SK-N-SH (cell line): Measurements from ENCODE around the gene GDPD2. TPM values are rescaled to one million over a fixed set of nuclear protein-coding genes. Genes with fewer than 3 reads are reported as not detected.

Experiments used
- CTCF ChIA-PET: fragments of 300-600, 350-600 bp; formaldehyde crosslinking; extraction: SDS; loops from one replicate; lab custom pipeline; 2021; lab: Yijun Ruan, JAX
- POLR2A ChIA-PET: fragments of 350-600 bp; sonication (Branson Sonifier 250); formaldehyde crosslinking; extraction: SDS; loops from one replicate; lab custom pipeline; 2020; ENCODE audit warnings: antibody characterized with exemption, inconsistent platforms; lab: Yijun Ruan, JAX
- DNase-seq: peaks from one replicate; pipeline ENCODE4 v3.0.0; 2012
- H2AFZ ChIP-seq: fragments of 200-600 bp; sonication (generic); 2 replicates; pipeline ENCODE4 v1.8.1; 2016; ENCODE audit warnings: antibody characterized with exemption, mild to moderate bottlenecking, low read depth
- H3F3A ChIP-seq: fragments of 200-600 bp; sonication (generic); replicated peaks from 2 replicates; pipeline ENCODE3; 2016; ENCODE audit warnings: antibody characterized with exemption, mild to moderate bottlenecking; ENCODE audit not compliant: insufficient read depth
- H3K27ac ChIP-seq, 2 experiments: fragments of 200-500 bp in 1 of 2; fragments of 200-600 bp in 1 of 2; sonication (Bioruptor generic) in 1 of 2; sonication (generic), shearing (Covaris generic) in 1 of 2; 2 replicates each; pipeline versions ENCODE4 v1.5.1 to v1.6.1; 2014 to 2016; ENCODE audit warnings: low read depth in 2 of 2, inconsistent platforms in 1 of 2, low read length in 1 of 2, mild to moderate bottlenecking in 1 of 2, mixed read lengths in 1 of 2
- H3K27me3 ChIP-seq: fragments of 200-600 bp; sonication (generic), shearing (Covaris generic); 2 replicates; pipeline ENCODE4 v1.6.1; 2016; ENCODE audit warnings: mixed run types; ENCODE audit not compliant: insufficient read depth
- H3K36me3 ChIP-seq, 2 experiments: fragments of 200-500 bp in 1 of 2; fragments of 200-600 bp in 1 of 2; sonication (Bioruptor generic) in 1 of 2; sonication (generic) in 1 of 2; replicated peaks in 1 of 2; 2 replicates each; pipeline versions ENCODE3 to v1.5.1; 2014 to 2016; ENCODE audit warnings: low read length in 1 of 2, mild to moderate bottlenecking in 1 of 2; ENCODE audit not compliant: insufficient read depth in 2 of 2, control insufficient read depth in 1 of 2
- H3K4me1 ChIP-seq, 2 experiments: fragments of 200-500 bp in 1 of 2; fragments of 200-600 bp in 1 of 2; sonication (Bioruptor generic) in 1 of 2; sonication (generic), shearing (Covaris generic) in 1 of 2; 2 replicates each; pipeline versions ENCODE4 v1.5.1 to v1.6.1; 2014 to 2016; ENCODE audit warnings: low read depth in 1 of 2, low read length in 1 of 2, mixed run types in 1 of 2; ENCODE audit not compliant: insufficient read depth in 2 of 2, control insufficient read depth in 1 of 2
- H3K4me2 ChIP-seq: fragments of 200-600 bp; sonication (generic), shearing (Covaris generic); 2 replicates; pipeline ENCODE4 v1.6.1; 2017; ENCODE audit warnings: mixed run types
- H3K4me3 ChIP-seq, 2 experiments: fragments of 200-500 bp in 1 of 2; fragments of 200-600 bp in 1 of 2; sonication (Bioruptor generic) in 1 of 2; sonication (generic), shearing (Covaris generic) in 1 of 2; 2 replicates each; pipeline versions ENCODE4 v1.5.1 to v1.8.1; 2014 to 2016; ENCODE audit warnings: low read depth in 2 of 2, inconsistent platforms in 1 of 2, low read length in 1 of 2, mild to moderate bottlenecking in 1 of 2, mixed read lengths in 1 of 2, moderate library complexity in 1 of 2
- H3K79me2 ChIP-seq: fragments of 200-600 bp; sonication (generic); 2 replicates; pipeline ENCODE4 v1.8.1; 2017; ENCODE audit warnings: mild to moderate bottlenecking; ENCODE audit not compliant: insufficient read depth
- H3K9ac ChIP-seq: fragments of 200-600 bp; sonication (generic); 2 replicates; pipeline ENCODE4 v1.6.1; 2017; ENCODE audit warnings: mixed run types
- H3K9me2 ChIP-seq: fragments of 200-600 bp; sonication (generic); 2 replicates; pipeline ENCODE4 v1.6.1; 2017; ENCODE audit warnings: mixed run types
- H3K9me3 ChIP-seq: fragments of 200-600 bp; sonication (generic); 2 replicates; pipeline ENCODE4 v1.6.1; 2017; ENCODE audit warnings: mixed run types, mild to moderate bottlenecking, moderate library complexity
- H4K20me1 ChIP-seq: fragments of 200-600 bp; sonication (generic); 2 replicates; pipeline ENCODE4 v1.6.1; 2017; ENCODE audit warnings: mild to moderate bottlenecking, mixed run types; ENCODE audit not compliant: insufficient read depth
- ELF1 ChIP-seq: IDR thresholded peaks from 2 replicates; pipeline ENCODE4 v1.4.0; 2012
- EZH2phosphoT487 ChIP-seq: fragments of 200-600 bp; sonication (generic); IDR thresholded peaks from 2 replicates; pipeline ENCODE4 v1.6.1; 2017; ENCODE audit warnings: low read depth, mixed run types, mild to moderate bottlenecking, antibody characterized with exemption, moderate library complexity, borderline replicate concordance
- FOSL2 ChIP-seq: IDR thresholded peaks from 2 replicates; pipeline ENCODE4 v1.4.0; 2012; ENCODE audit warnings: low read depth, mild to moderate bottlenecking, moderate library complexity, borderline replicate concordance
- FOXM1 ChIP-seq: IDR thresholded peaks from 2 replicates; pipeline ENCODE4 v1.4.0; 2012; ENCODE audit warnings: low read depth, mild to moderate bottlenecking
- GATA2 ChIP-seq: sonication (generic); formaldehyde crosslinking; IDR thresholded peaks from 2 replicates; pipeline ENCODE4 v1.5.0; 2020; ENCODE audit warnings: mild to moderate bottlenecking, missing genetic modification reagents
- MXI1 ChIP-seq: IDR thresholded peaks from 2 replicates; pipeline ENCODE4 v1.6.1; 2012; ENCODE audit warnings: mild to moderate bottlenecking, low read depth, low read length, improper control_type of control experiment
- NFIC ChIP-seq: IDR thresholded peaks from 2 replicates; pipeline ENCODE4 v1.4.0; 2012; ENCODE audit warnings: borderline replicate concordance
- NRF1 ChIP-seq: IDR thresholded peaks from 2 replicates; pipeline ENCODE4 v1.6.1; 2012; ENCODE audit warnings: low read depth, mild to moderate bottlenecking, low read length
- PBX3 ChIP-seq: IDR thresholded peaks from 2 replicates; pipeline ENCODE4; 2012
- POLR2AphosphoS5 ChIP-seq: IDR thresholded peaks from 2 replicates; pipeline ENCODE4 v1.6.1; 2012; ENCODE audit warnings: low read depth, low read length
- RAD21 ChIP-seq: IDR thresholded peaks from 2 replicates; pipeline ENCODE4 v1.6.1; 2012; ENCODE audit warnings: mild to moderate bottlenecking, low read length
- REST ChIP-seq: IDR thresholded peaks from 2 replicates; pipeline ENCODE4 v1.6.1; 2012; ENCODE audit warnings: mild to moderate bottlenecking, low read depth, low read length, moderate library complexity
- RFX5 ChIP-seq: IDR thresholded peaks from 2 replicates; pipeline ENCODE4 v1.6.1; 2012; ENCODE audit warnings: mild to moderate bottlenecking, improper control_type of control experiment, low read length
- SIN3A ChIP-seq: IDR thresholded peaks from 2 replicates; pipeline ENCODE4 v1.6.1; 2012; ENCODE audit warnings: low read depth, mild to moderate bottlenecking, low read length, moderate library complexity, borderline replicate concordance
- SMC3 ChIP-seq: IDR thresholded peaks from 2 replicates; pipeline ENCODE4 v1.6.1; 2012; ENCODE audit warnings: low read depth, low read length, improper control_type of control experiment
- TAF1 ChIP-seq: IDR thresholded peaks from 2 replicates; pipeline ENCODE4 v1.6.1; 2012; ENCODE audit warnings: low read depth, mild to moderate bottlenecking, low read length, moderate library complexity, borderline replicate concordance
- TCF12 ChIP-seq: IDR thresholded peaks from 2 replicates; pipeline ENCODE4 v1.4.0; 2012
- USF1 ChIP-seq: IDR thresholded peaks from 2 replicates; pipeline ENCODE4 v1.4.0; 2012; ENCODE audit warnings: low read depth, borderline replicate concordance
- YY1 ChIP-seq: IDR thresholded peaks from 2 replicates; pipeline ENCODE4 v1.4.0; 2012; ENCODE audit warnings: low read depth, mild to moderate bottlenecking
- WGBS: methylation state at CpG from one replicate; pipeline ENCODE4 v1.1.6; 2017; ENCODE audit warnings: low lambda C conversion rate; 5-methylcytosine and 5-hydroxymethylcytosine counted together
- polyA plus RNA-seq, 3 experiments: library from polyadenylated mRNA; depleted of rRNA; stranded (reverse); fragments of >200 nt; gene quantifications; 2 replicates each; pipeline ENCODE4 v1.2.3, GENCODE V29; 2012

Gene GDPD2
- polyA plus RNA-seq, 1 of the 3 experiments (the other 2 are of a cell fraction): 0.08 TPM

GRCh38 chrX:70476934-70477733 is 54.0 kb downstream of the GDPD2 start (continued):
- TF ChIP-seq SIN3A (no peak), EZH2phosphoT487 (no peak), REST (0 out of 2 replicates have a peak, but pooled peaks have one; percentile 8), ELF1 (no peak), YY1 (no peak), PBX3 (peak; percentile 63; the same call in 1 of the 2 replicates), FOXM1 (no peak), TAF1 (no peak), NRF1 (no peak), TCF12 (peak; percentile 76), NFIC (no peak), USF1 (no peak), SMC3 (no peak), POLR2AphosphoS5 (peak; percentile 39; the same call in 1 of the 2 replicates), RAD21 (no peak), MXI1 (no peak), GATA2 (CRISPR knock-in tag) (no peak)

- peaks cover 10% of the 10 kb centered on the region for H3F3A ChIP-seq
- H3K27me3 ChIP-seq: no peaks in the 10 kb centered on the region
- peak overlapping the region in 1 of 2 experiments; percentile 90; a peak in 2 of 4 replicates for H3K27ac ChIP-seq
- H3K9me2 ChIP-seq: no peaks in the 10 kb centered on the region
- peaks cover 0 to 20% of the 10 kb centered on the region in 2 experiments; a peak in 3 of 4 replicates for H3K4me1 ChIP-seq
- ChIA-PET CTCF (no interaction called here), POLR2A (no interaction called here)
- no peak for TF ChIP-seq ELF1
- no peak for TF ChIP-seq SIN3A
- no peak for TF ChIP-seq RFX5
- TF ChIP-seq FOSL2: no peak
- TF ChIP-seq REST: no peak
- no peak for TF ChIP-seq TCF12
- no peak for TF ChIP-seq MXI1
- peak overlapping the region in 1 of 2 experiments; percentile 11; a peak in 1 of 4 replicates for H3K4me3 ChIP-seq
- no peaks in the 10 kb centered on the region for H3K9me3 ChIP-seq
- peaks cover 0 to 3% of the 10 kb centered on the region in 2 experiments for H3K36me3 ChIP-seq
- no peak for DNase-seq
- peak overlapping the region; percentile 14; the same call in 1 of the 2 replicates for H2AFZ ChIP-seq
- H3K79me2 ChIP-seq: no peaks in the 10 kb centered on the region
- no peaks in the 10 kb centered on the region for H4K20me1 ChIP-seq
- WGBS: 10% methylated on average over 4 of the region's 4 CpGs
- H3K4me2 ChIP-seq: peak overlapping the region; percentile 65; the same call in 1 of the 2 replicates
- H3K9ac ChIP-seq: peak overlapping the region; percentile 18; the same call in 1 of the 2 replicates
Observed at GRCh38 chrX:70477734-70478075, 54.6 kb downstream of the GDPD2 start.
